A549 (cell line): Measurements from ENCODE around the gene SLC38A10. TPM values are rescaled to one million over a fixed set of nuclear protein-coding genes. Genes with fewer than 3 reads are reported as not detected.

Source experiments
- ATAC-seq, 2 experiments: fragments of 200-7000 bp in 1 of 2; fragments of >200 bp in 1 of 2; cut with Nextera tagmentation in 1 of 2; cut with Tn5 transposase in 1 of 2; 3 replicates each; pipeline versions ENCODE4 v1.8.0 to v1.9.1; 2018 to 2020; ENCODE audit warnings: mild to moderate bottlenecking in 1 of 2, moderate library complexity in 1 of 2
- CTCF ChIA-PET: fragments of 300-600 bp; sonication (Branson Sonifier 250); formaldehyde crosslinking; extraction: SDS; loops from one replicate; lab custom pipeline; 2021; ENCODE audit warnings: antibody characterized with exemption, inconsistent platforms; lab: Yijun Ruan, JAX
- POLR2A ChIA-PET: fragments of 350-600 bp; formaldehyde crosslinking; extraction: SDS; loops from one replicate; lab custom pipeline; 2021; ENCODE audit warnings: antibody characterized with exemption, inconsistent platforms; lab: Yijun Ruan, JAX
- DNase-seq, 2 experiments: peaks; one replicate each; pipeline versions ENCODE4 v3.0.0 to v3.0.0-alpha.2; 2011 to 2016; ENCODE audit warnings: low read depth in 1 of 2, low spot score in 1 of 2
- FAIRE-seq: peaks from 2 replicates; lab custom pipeline; 2011; peaks lifted over from hg19 to GRCh38; lab: Jason Lieb, UNC
- H3K27ac ChIP-seq, 2 experiments: fragments of >200 bp; sonication (Bioruptor Twin); formaldehyde crosslinking; 3 replicates each; pipeline ENCODE4 v1.5.1; 2016 to 2017
- H3K4me1 ChIP-seq: fragments of >200 bp; sonication (Bioruptor Twin); formaldehyde crosslinking; 3 replicates; pipeline ENCODE4 v1.6.1; 2016
- H3K4me2 ChIP-seq: fragments of >200 bp; sonication (Bioruptor Twin); formaldehyde crosslinking; 3 replicates; pipeline ENCODE4 v1.6.1; 2016
- H3K4me3 ChIP-seq: fragments of >200 bp; sonication (Bioruptor Twin); formaldehyde crosslinking; 3 replicates; pipeline ENCODE4 v1.5.1; 2016
- H3K9me3 ChIP-seq: fragments of >200 bp; sonication (Bioruptor Twin); formaldehyde crosslinking; 3 replicates; pipeline ENCODE4 v1.6.1; 2016
- ATOH8 ChIP-seq: fragments of 250-450 bp; sonication (Bioruptor Pico); IDR thresholded peaks from 2 replicates; pipeline ENCODE4 v1.5.0; 2020; ENCODE audit warnings: low read depth, mild to moderate bottlenecking, moderate library complexity
- BCL3 ChIP-seq: fragments of >200 bp; sonication (Bioruptor Twin); formaldehyde crosslinking; IDR thresholded peaks from 3 replicates; pipeline ENCODE4 v1.6.1; 2016
- CEBPB ChIP-seq, 2 experiments: fragments of >200 bp in 1 of 2; sonication (Bioruptor Twin) in 1 of 2; formaldehyde crosslinking in 1 of 2; IDR thresholded peaks; 2 replicates each; pipeline ENCODE4 v1.6.1; 2012 to 2016
- CTCF ChIP-seq: fragments of >200 bp; sonication (Bioruptor Twin); formaldehyde crosslinking; IDR thresholded peaks from 3 replicates; pipeline ENCODE4 v1.5.1; 2016
- ESRRA ChIP-seq: fragments of 150-350 bp; IDR thresholded peaks from 2 replicates; pipeline ENCODE4 v1.6.1; 2014; ENCODE audit warnings: mild to moderate bottlenecking, low read length, borderline replicate concordance
- FOSB ChIP-seq: fragments of 250-450 bp; sonication (Bioruptor Pico); IDR thresholded peaks from 2 replicates; pipeline ENCODE4 v1.5.0; 2020; ENCODE audit warnings: mild to moderate bottlenecking, moderate library complexity
- GATA3 ChIP-seq: IDR thresholded peaks from 2 replicates; pipeline ENCODE4 v1.6.1; 2012; ENCODE audit warnings: borderline replicate concordance
- HES2 ChIP-seq: fragments of >200 bp; sonication (Bioruptor Twin); formaldehyde crosslinking; IDR thresholded peaks from 2 replicates; pipeline ENCODE4 v1.6.1; 2016
- HEYL ChIP-seq: fragments of 250-450 bp; sonication (Bioruptor Pico); IDR thresholded peaks from 2 replicates; pipeline ENCODE4 v1.8.0; 2021; ENCODE audit warnings: mild to moderate bottlenecking, moderate library complexity
- HMGXB4 ChIP-seq: fragments of 250-450 bp; sonication (Bioruptor Pico); IDR thresholded peaks from 2 replicates; pipeline ENCODE4 v1.5.0; 2021; ENCODE audit warnings: mild to moderate bottlenecking, moderate library complexity, borderline replicate concordance
- HOXB5 ChIP-seq: fragments of 250-450 bp; sonication (Bioruptor Pico); IDR thresholded peaks from 2 replicates; pipeline ENCODE4 v1.5.0; 2020; ENCODE audit warnings: mild to moderate bottlenecking, moderate library complexity
- JUNB ChIP-seq: fragments of >200 bp; sonication (Bioruptor Twin); formaldehyde crosslinking; IDR thresholded peaks from 2 replicates; pipeline ENCODE4 v1.6.1; 2016
- KDM1A ChIP-seq: fragments of 200-600 bp; sonication (generic); IDR thresholded peaks from 2 replicates; pipeline ENCODE4 v1.6.1; 2016; ENCODE audit warnings: low read depth, mild to moderate bottlenecking
- MAFK ChIP-seq: fragments of 450-650 bp; IDR thresholded peaks from 2 replicates; pipeline ENCODE4 v1.6.1; 2014; ENCODE audit not compliant: partially characterized antibody
- MAZ ChIP-seq: fragments of 150-350 bp; IDR thresholded peaks from 2 replicates; pipeline ENCODE4 v1.6.1; 2014; ENCODE audit warnings: antibody characterized with exemption, low read depth, low read length, borderline replicate concordance
- MYC ChIP-seq: IDR thresholded peaks from 2 replicates; pipeline ENCODE4 v1.6.1; 2012; ENCODE audit warnings: mild to moderate bottlenecking, inconsistent platforms, low read length, improper control_type of control experiment, borderline replicate concordance
- PBX3 ChIP-seq: IDR thresholded peaks from 2 replicates; pipeline ENCODE4 v1.6.1; 2012
- PHF8 ChIP-seq: fragments of 200-600 bp; sonication (generic); IDR thresholded peaks from 2 replicates; pipeline ENCODE4 v1.6.1; 2016; ENCODE audit warnings: low read depth, mild to moderate bottlenecking, antibody characterized with exemption, moderate library complexity, borderline replicate concordance
- POLR2AphosphoS2 ChIP-seq: conservative IDR thresholded peaks from 2 replicates; pipeline ENCODE4 v1.6.1; 2012; ENCODE audit warnings: low read length, improper control_type of control experiment, inconsistent platforms
- RARB ChIP-seq: fragments of 250-450 bp; sonication (Bioruptor Pico); IDR thresholded peaks from 2 replicates; pipeline ENCODE4 v1.8.0; 2021; ENCODE audit warnings: mild to moderate bottlenecking, moderate library complexity
- RFX5 ChIP-seq: fragments of 450-650 bp; IDR thresholded peaks from 2 replicates; pipeline ENCODE4 v1.7.1; 2014; ENCODE audit warnings: antibody characterized with exemption, mild to moderate bottlenecking, moderate library complexity
- SREBF2 ChIP-seq: fragments of 450-650 bp; IDR thresholded peaks from 2 replicates; pipeline ENCODE4 v1.6.1; 2014; ENCODE audit warnings: mild to moderate bottlenecking, moderate library complexity
- TFCP2L1 ChIP-seq: fragments of 250-450 bp; sonication (Bioruptor Pico); IDR thresholded peaks from 2 replicates; pipeline ENCODE4 v1.5.0; 2021; ENCODE audit warnings: mild to moderate bottlenecking
- WGBS: methylation state at CpG from one replicate; pipeline ENCODE4 v1.1.6; 2017; ENCODE audit errors: missing lambda C conversion rate; 5-methylcytosine and 5-hydroxymethylcytosine counted together
- polyA plus RNA-seq, 4 experiments: library from polyadenylated mRNA; depleted of rRNA in 3 of 4; stranded (reverse); fragments of >200 nt; fragmentation: RNase III in 1 of 4; extraction: RNeasy Plus Mini Kit Qiagen cat#74134 plus additional on column Dnase treatment in 1 of 4; gene quantifications; 2 replicates in 3 of 4; 3 replicates in 1 of 4; pipeline ENCODE4 v1.2.3, GENCODE V29; 2011 to 2017

The SLC38A10 gene
- polyA plus RNA-seq, 2 of the 4 experiments (the other 2 are of a cell fraction) = 35.8 to 67.4 TPM

- TF ChIP-seq HMGXB4 (CRISPR knock-in tag) (no peak), MAFK (no peak), ESRRA (no peak)
These were observed 84.2 kb downstream of the SLC38A10 start (continued) for GRCh38 chr17:81210868-81211267.

- Histone ChIP-seq H3K27ac (no peak overlapping the region), H3K4me2 (no peak overlapping the region), H3K9me3 (no peaks in the 10 kb centered on the region), H3K4me3 (no peak overlapping the region), H3K4me1 (no peaks in the 10 kb centered on the region)
- POLR2A ChIA-PET = no interaction called here
- no peak for ATAC-seq
- no peak for TF ChIP-seq HOXB5
- TF ChIP-seq ATOH8 (CRISPR knock-in tag) = no peak
- TF ChIP-seq MAZ = no peak
- TF ChIP-seq CEBPB (IDR thresholded peaks at IDR 0.05) = no peak
- no peak for TF ChIP-seq MYC
- no peak for TF ChIP-seq TFCP2L1 (CRISPR knock-in tag)
- TF ChIP-seq SREBF2 = no peak
- TF ChIP-seq CTCF = no peak
- TF ChIP-seq PBX3 = no peak
- 82% methylated on average over 10 of the region's 10 CpGs for WGBS
- no peak for DNase-seq
- CTCF ChIA-PET = interaction anchor here (0.8 to 3.0 kb wide), 7 partner anchors 8 to 68 kb away, joined by 3 to 15 read pairs (median 4); partner anchors contain the start of gene CEP131
- FAIRE-seq = no peak
These were observed 84.6 kb downstream of the SLC38A10 start for GRCh38 chr17:81210466-81210865.

- ATAC-seq = no peak
- ChIA-PET POLR2A (no interaction called here), CTCF (interaction anchor here (1.0 to 3.6 kb wide), 2 partner anchors 11 to 66 kb away, joined by 4 to 19 read pairs; no protein-coding TSS in a partner anchor)
- Histone ChIP-seq H3K4me2 (no peak overlapping the region), H3K4me3 (no peak overlapping the region), H3K4me1 (no peaks in the 10 kb centered on the region), H3K27ac (no peak overlapping the region), H3K9me3 (no peaks in the 10 kb centered on the region)
- no peak for DNase-seq
- FAIRE-seq = no peak
- no peak for TF ChIP-seq FOSB
- 86% methylated on average over 15 of the region's 16 CpGs for WGBS
These were observed 86.0 kb downstream of the SLC38A10 start for GRCh38 chr17:81209141-81209540.

- H3K27ac ChIP-seq = no peak overlapping the region
- H3K4me3 ChIP-seq = no peak overlapping the region
- 96% methylated on average over 10 of the region's 10 CpGs for WGBS
- FAIRE-seq (no peak), DNase-seq (no peak), ATAC-seq (no peak)
- no peak for TF ChIP-seq BCL3
- no peak for TF ChIP-seq POLR2AphosphoS2
- no peak for TF ChIP-seq HES2
- TF ChIP-seq PHF8 = no peak
- no peak for TF ChIP-seq MYC
- TF ChIP-seq RFX5 = no peak
- no peak for TF ChIP-seq GATA3
- TF ChIP-seq CTCF = no peak
- no peak for TF ChIP-seq ESRRA
- no peak for TF ChIP-seq JUNB
- TF ChIP-seq MAZ = no peak
- TF ChIP-seq RARB = no peak
- no peak for TF ChIP-seq HEYL
- no peak for TF ChIP-seq KDM1A
- POLR2A ChIA-PET = no interaction called here
- H3K9me3 ChIP-seq = no peaks in the 10 kb centered on the region
- CTCF ChIA-PET = interaction anchor here (1.0 to 13.7 kb wide), 6 partner anchors 11 to 111 kb away, joined by 3 to 175 read pairs (median 4); no protein-coding TSS in a partner anchor
- no peaks in the 10 kb centered on the region for H3K4me1 ChIP-seq
- no peak overlapping the region for H3K4me2 ChIP-seq
These were observed 86.5 kb downstream of the SLC38A10 start for GRCh38 chr17:81208651-81209050.
